GM19455 (cell line): ENCODE results near the gene FYB2.

ENCODE experiments used
- ATAC-seq: cut with Tn5 transposase; IDR thresholded peaks from one replicate; pipeline ENCODE4 v1.9.1; 2021; ENCODE audit not compliant: unreplicated experiment

Gene FYB2

GRCh38 chr1:56819387-56819899, at the start of gene FYB2:
TSS of gene FYB2 (minus strand) at chr1:56819404. CDS start at chr1:56819290, 114 bp downstream.
- ATAC-seq = no peak

- ATAC-seq = no peak
These were observed 49.6 kb upstream of the FYB2 start for GRCh38 chr1:56868761-56869160.

- no peak for ATAC-seq
These were observed 48.3 kb upstream of the FYB2 start for GRCh38 chr1:56867491-56867890.

GRCh38 chr1:56866656-56867055, 47.5 kb upstream of the FYB2 start:
- ATAC-seq = no peak

GRCh38 chr1:56864430-56864829, 45.2 kb upstream of the FYB2 start:
- no peak for ATAC-seq

- no peak for ATAC-seq
These were observed 44.2 kb upstream of the FYB2 start for GRCh38 chr1:56863265-56863992.

- ATAC-seq = no peak
These were observed 40.1 kb upstream of the FYB2 start for GRCh38 chr1:56859287-56859686.

GRCh38 chr1:56856186-56856585, 37.0 kb upstream of the FYB2 start:
- ATAC-seq = no peak

GRCh38 chr1:56855190-56855589, 36.0 kb upstream of the FYB2 start:
- ATAC-seq = no peak

- ATAC-seq = no peak
These were observed 35.4 kb upstream of the FYB2 start, which contains the start of gene C8A for GRCh38 chr1:56854521-56855099. TSS of gene C8A (plus strand) at chr1:56854797. CDS start at chr1:56854902, 105 bp downstream.

- ATAC-seq = no peak
These were observed 33.3 kb upstream of the FYB2 start for GRCh38 chr1:56852476-56852875.

GRCh38 chr1:56850922-56851321, 31.7 kb upstream of the FYB2 start:
- ATAC-seq = no peak

- no peak for ATAC-seq
These were observed 31.2 kb upstream of the FYB2 start for GRCh38 chr1:56850411-56850810.

- no peak for ATAC-seq
These were observed 30.5 kb upstream of the FYB2 start for GRCh38 chr1:56849750-56850149.

- no peak for ATAC-seq
These were observed 26.1 kb upstream of the FYB2 start for GRCh38 chr1:56845343-56845742.

- no peak for ATAC-seq
These were observed 25.4 kb upstream of the FYB2 start for GRCh38 chr1:56844545-56845136.

GRCh38 chr1:56843544-56843943, 24.3 kb upstream of the FYB2 start:
- no peak for ATAC-seq

- no peak for ATAC-seq
These were observed 19.6 kb upstream of the FYB2 start for GRCh38 chr1:56838759-56839158.

- ATAC-seq = no peak
These were observed 18.2 kb upstream of the FYB2 start for GRCh38 chr1:56837244-56837939.

GRCh38 chr1:56836359-56836758, 17.2 kb upstream of the FYB2 start:
- no peak for ATAC-seq

GRCh38 chr1:56835657-56836056, 16.5 kb upstream of the FYB2 start:
- ATAC-seq = no peak
